Mucosa of rectum (tissue), 2 donors: Measurements from ENCODE around the gene SFI1.
"Not testable (repeated sequence)": the region's sequence is repeated elsewhere in the genome, so short reads cannot be mapped to it uniquely, and the experiment has no call there.

Source experiments
- H3K27ac ChIP-seq, 2 donors: one replicate each; pipeline ENCODE4 v1.7.0; 2013; ENCODE audit warnings: inconsistent platforms in 2 of 2, low read depth in 2 of 2, low read length in 2 of 2
- H3K27me3 ChIP-seq, 2 donors: one replicate each; pipeline ENCODE4 v1.7.0; 2013; ENCODE audit warnings: low read length in 2 of 2; ENCODE audit not compliant: control insufficient read depth in 2 of 2, insufficient read depth in 2 of 2
- H3K36me3 ChIP-seq, 2 donors: one replicate each; pipeline ENCODE4 v1.7.0; 2013; ENCODE audit warnings: low read length in 2 of 2; ENCODE audit not compliant: control insufficient read depth in 2 of 2, insufficient read depth in 2 of 2
- H3K4me1 ChIP-seq, 2 donors: one replicate each; pipeline ENCODE4 v1.7.0; 2013; ENCODE audit warnings: low read length in 2 of 2, mild to moderate bottlenecking in 1 of 2; ENCODE audit not compliant: control insufficient read depth in 2 of 2, insufficient read depth in 2 of 2
- H3K4me3 ChIP-seq, 2 donors: one replicate each; pipeline ENCODE4 v1.7.0; 2013; ENCODE audit warnings: low read length in 2 of 2
- H3K9ac ChIP-seq, 2 donors: one replicate each; pipeline ENCODE4 v1.7.0; 2013; ENCODE audit warnings: low read length in 2 of 2, low read depth in 1 of 2, mild to moderate bottlenecking in 1 of 2
- H3K9me3 ChIP-seq, 2 donors: one replicate each; pipeline ENCODE4 v1.7.0; 2013; ENCODE audit warnings: low read length in 2 of 2; ENCODE audit not compliant: control insufficient read depth in 2 of 2
- donor health status: healthy.
- donor health status: Normal muscosa, but diverticular disease.

Gene SFI1

DNA sequence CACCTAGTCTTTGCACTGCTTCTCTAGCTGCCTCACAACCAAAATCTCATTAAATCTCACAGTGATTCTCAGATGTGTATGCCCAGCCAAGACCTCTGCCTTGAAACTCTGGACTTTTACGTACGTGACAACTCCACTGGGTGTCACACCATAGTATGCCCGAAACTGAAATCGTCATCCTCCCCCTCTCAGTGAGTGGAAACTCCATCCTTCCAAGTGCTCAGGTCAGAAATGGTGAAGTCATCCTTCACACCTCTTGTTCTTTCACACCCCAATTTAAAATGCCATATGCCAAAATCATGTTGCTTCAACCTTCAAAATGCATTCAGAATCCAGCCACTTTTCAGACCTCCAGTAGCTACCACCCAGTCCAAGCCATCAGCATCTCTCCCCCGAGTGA lies 42.5 kb downstream of the SFI1 start:
- Histone ChIP-seq H3K4me1 (no peaks in the 10 kb centered on the region), H3K9ac (no peak overlapping the region), H3K27ac (no peak overlapping the region), H3K4me3 (no peak overlapping the region), H3K36me3 (peaks cover 0 to 5% of the 10 kb centered on the region in 2 donors), H3K27me3 (no peaks in the 10 kb centered on the region), H3K9me3 (no peaks in the 10 kb centered on the region)

DNA sequence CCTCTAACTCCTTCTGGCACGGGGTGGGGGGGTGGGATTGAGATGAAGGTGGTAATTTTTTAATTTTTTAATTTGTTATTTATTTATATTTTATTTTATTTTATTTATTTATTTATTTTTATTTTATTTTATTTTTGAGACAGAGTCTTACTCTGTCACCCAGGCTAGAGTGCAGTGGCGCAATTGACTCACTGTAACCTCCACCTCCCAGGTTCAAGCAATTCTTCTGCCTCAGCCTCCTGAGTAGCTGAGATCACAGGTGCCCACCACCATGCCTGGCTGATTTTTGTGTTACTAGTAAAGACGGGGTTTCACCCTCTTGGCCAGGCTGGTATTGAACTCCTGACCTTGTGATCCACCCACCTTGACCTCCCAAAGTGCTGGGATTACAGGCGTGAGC lies 43.8 kb downstream of the SFI1 start:
- H3K27ac ChIP-seq, H3K4me1 ChIP-seq, H3K9ac ChIP-seq, H3K9me3 ChIP-seq, H3K36me3 ChIP-seq, H3K27me3 ChIP-seq, H3K4me3 ChIP-seq: not testable (repeated sequence)

DNA sequence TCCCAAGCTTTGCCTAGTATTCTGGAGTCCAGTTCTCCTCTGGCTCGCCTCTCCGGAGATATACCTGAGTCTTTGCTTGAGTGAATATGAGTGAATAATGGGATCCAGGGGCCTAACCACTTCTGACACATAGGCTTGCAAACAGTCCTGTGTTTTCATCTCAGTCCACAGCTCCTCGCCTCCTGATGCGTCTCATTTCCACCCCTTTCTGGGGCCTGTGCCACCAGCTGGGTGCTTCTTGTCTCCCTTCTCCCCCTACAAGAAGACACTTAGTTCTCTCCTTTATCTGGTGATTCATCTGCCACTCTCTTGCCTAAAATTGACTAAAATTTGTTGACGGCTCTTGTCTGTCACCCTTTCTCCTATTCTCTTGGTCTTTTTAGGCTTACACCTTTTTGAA lies 44.6 kb downstream of the SFI1 start:
- Histone ChIP-seq H3K4me3 (no peak overlapping the region), H3K27ac (no peak overlapping the region), H3K9me3 (no peaks in the 10 kb centered on the region)

GRCh38 chr22:31544481-31545480 lies 48.4 kb downstream of the SFI1 start:
- no peak overlapping the region for H3K4me3 ChIP-seq
- no peak overlapping the region for H3K9ac ChIP-seq
- no peak overlapping the region for H3K27ac ChIP-seq
- no peaks in the 10 kb centered on the region for H3K4me1 ChIP-seq
- H3K27me3 ChIP-seq = no peaks in the 10 kb centered on the region
- peaks cover 0 to 10% of the 10 kb centered on the region in 2 donors for H3K36me3 ChIP-seq
- no peaks in the 10 kb centered on the region for H3K9me3 ChIP-seq

More for the DNA sequence above, 44.6 kb downstream of the SFI1 start:
- H3K36me3 ChIP-seq = peaks cover 0 to 7% of the 10 kb centered on the region in 2 donors
- H3K27me3 ChIP-seq = no peaks in the 10 kb centered on the region
- H3K9ac ChIP-seq = no peak overlapping the region
- no peaks in the 10 kb centered on the region for H3K4me1 ChIP-seq

GRCh38 chr22:31550871-31551370 lies 54.6 kb downstream of the SFI1 start:
- Histone ChIP-seq H3K27me3 (no peaks in the 10 kb centered on the region), H3K4me3 (no peak overlapping the region), H3K27ac (no peak overlapping the region), H3K9ac (no peak overlapping the region), H3K36me3 (peaks cover 0 to 22% of the 10 kb centered on the region in 2 donors), H3K9me3 (no peaks in the 10 kb centered on the region), H3K4me1 (no peaks in the 10 kb centered on the region)

DNA sequence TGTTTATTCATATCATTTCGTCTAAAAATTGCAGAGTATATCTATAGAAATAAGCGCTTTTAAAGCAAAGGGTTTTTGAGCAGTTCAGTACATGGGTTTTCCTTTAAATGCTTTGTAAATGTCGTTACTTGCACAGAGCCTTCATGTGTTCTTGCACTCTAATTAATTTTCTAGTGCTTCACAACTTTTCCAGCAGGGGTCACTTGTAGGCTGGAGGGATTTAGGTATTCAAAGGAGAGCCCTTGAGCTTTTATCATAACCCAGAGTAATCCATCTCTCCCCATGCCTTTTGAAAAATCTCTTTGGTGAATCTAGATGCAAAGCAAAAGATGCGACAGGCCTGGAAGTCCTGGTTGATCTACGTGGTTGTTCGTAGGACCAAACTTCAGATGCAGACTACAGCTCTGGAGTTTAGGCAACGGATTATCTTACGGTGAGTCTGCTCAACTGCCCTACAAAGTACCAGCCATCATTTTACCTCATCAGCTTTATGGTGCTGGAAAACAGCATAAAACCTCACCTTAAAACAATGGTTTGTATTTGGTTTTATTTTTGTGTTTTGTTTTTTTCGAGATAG lies 60.4 kb downstream of the SFI1 start:
- no peak overlapping the region for H3K9ac ChIP-seq
- H3K4me3 ChIP-seq = no peak overlapping the region
- H3K36me3 ChIP-seq = peaks cover 2 to 14% of the 10 kb centered on the region in 2 donors
- no peak overlapping the region for H3K27ac ChIP-seq
- H3K4me1 ChIP-seq = no peaks in the 10 kb centered on the region
- H3K27me3 ChIP-seq = no peaks in the 10 kb centered on the region
- no peaks in the 10 kb centered on the region for H3K9me3 ChIP-seq

GRCh38 chr22:31558546-31558945 lies 62.2 kb downstream of the SFI1 start:
- not testable (repeated sequence) for H3K27me3 ChIP-seq, H3K27ac ChIP-seq, H3K9me3 ChIP-seq, H3K4me3 ChIP-seq, H3K4me1 ChIP-seq, H3K9ac ChIP-seq
- peaks cover 2 to 14% of the 10 kb centered on the region in 2 donors for H3K36me3 ChIP-seq

GRCh38 chr22:31561238-31561887 lies 65.0 kb downstream of the SFI1 start:
- H3K9me3 ChIP-seq = no peaks in the 10 kb centered on the region
- no peak overlapping the region for H3K4me3 ChIP-seq
- no peaks in the 10 kb centered on the region for H3K4me1 ChIP-seq
- peak overlapping the region in 1 of 2 donors; percentile 8 for H3K9ac ChIP-seq
- no peaks in the 10 kb centered on the region for H3K27me3 ChIP-seq
- no peak overlapping the region for H3K27ac ChIP-seq
- peaks cover 2 to 14% of the 10 kb centered on the region in 2 donors for H3K36me3 ChIP-seq

DNA sequence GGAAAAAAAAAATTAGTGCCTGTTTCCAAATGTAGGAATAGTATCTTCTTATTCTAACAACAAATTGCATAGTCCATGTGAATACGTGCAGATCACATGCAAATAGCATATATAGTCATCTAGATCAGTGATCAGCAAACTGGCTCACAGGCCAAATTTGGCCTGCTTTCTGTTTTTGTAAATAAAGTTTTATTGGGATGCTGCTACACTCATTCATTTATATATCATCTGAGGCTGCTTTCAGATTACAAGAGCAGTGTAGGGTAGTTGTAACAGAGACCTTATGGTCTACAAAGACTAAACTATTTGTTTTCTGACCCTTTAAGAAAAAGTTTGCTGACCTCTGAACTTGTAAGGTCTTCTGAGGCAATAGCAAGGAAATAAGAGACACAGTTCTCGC lies 65.6 kb downstream of the SFI1 start:
- Histone ChIP-seq H3K27ac (no peak overlapping the region), H3K9me3 (no peaks in the 10 kb centered on the region), H3K9ac (no peak overlapping the region), H3K27me3 (no peaks in the 10 kb centered on the region), H3K4me3 (no peak overlapping the region), H3K36me3 (peaks cover 2 to 12% of the 10 kb centered on the region in 2 donors), H3K4me1 (no peaks in the 10 kb centered on the region)

DNA sequence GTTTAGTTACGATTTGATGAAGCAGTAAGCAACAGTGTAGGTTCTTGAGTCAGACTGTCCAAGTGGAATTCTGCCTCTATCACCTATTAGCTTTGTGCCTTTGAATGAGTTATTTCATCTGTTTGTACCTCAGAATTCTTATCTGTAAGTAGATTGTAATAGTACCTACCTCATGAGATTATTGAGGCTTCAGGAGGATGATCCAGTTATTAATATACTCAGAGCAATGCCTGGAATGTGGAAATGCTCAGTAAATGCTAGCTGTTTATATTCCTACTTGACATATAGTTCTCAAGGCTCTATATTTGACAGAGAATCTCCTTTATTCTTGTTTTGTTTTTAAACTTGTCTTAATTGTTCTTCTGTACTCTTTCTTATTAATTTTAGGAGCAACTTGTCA lies 70.1 kb downstream of the SFI1 start:
- Histone ChIP-seq H3K27me3 (no peaks in the 10 kb centered on the region), H3K36me3 (peaks cover 0 to 2% of the 10 kb centered on the region in 2 donors), H3K4me1 (no peaks in the 10 kb centered on the region), H3K4me3 (no peak overlapping the region), H3K9ac (no peak overlapping the region), H3K9me3 (no peaks in the 10 kb centered on the region), H3K27ac (no peak overlapping the region)
